ENCODE data around the gene RNF4.

The RNF4 gene

DNA sequence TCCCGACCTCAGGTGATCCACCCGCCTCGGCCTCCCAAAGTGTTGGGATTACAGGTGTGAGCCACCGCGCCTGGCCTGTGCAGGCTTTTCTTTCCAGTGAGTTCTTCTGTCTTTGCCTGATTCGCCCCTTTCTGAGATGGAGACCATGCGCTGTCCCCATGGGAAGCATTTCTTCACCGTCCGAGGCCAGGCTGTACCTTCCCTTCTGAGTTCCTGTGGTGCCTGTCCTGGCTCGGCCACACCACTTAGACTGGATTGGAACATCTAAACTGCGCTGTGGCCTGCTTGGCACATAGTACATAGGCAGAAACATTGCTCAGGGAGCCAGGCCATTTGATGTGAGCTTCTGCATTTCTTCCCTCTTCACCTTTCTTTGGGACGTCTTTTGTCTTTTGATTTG lies 91.3 kb downstream of the RNF4 start:
- no peak for DNase-seq
- Histone ChIP-seq H3K9ac (ENCODE audit: low read length) (no peak overlapping the region), H3K27ac (ENCODE audit: low read length) (no peak overlapping the region)

More for the DNA sequence above, 91.3 kb downstream of the RNF4 start:
- Histone ChIP-seq H3K9me2 (replicated peaks; ENCODE audit: insufficient read depth, low read length) (no peaks in the 10 kb centered on the region), H3K79me2 (ENCODE audit: low read length) (peaks cover 94% of the 10 kb centered on the region), H3K4me1 (ENCODE audit: low read length) (no peaks in the 10 kb centered on the region), H3K9me3 (replicated peaks; ENCODE audit: insufficient read depth, low read length) (no peaks in the 10 kb centered on the region), H3K36me3 (replicated peaks; ENCODE audit: insufficient read depth, low read length) (no peaks in the 10 kb centered on the region), H3K4me3 (ENCODE audit: low read length) (no peak overlapping the region), H4K20me1 (ENCODE audit: insufficient read depth, low read length) (no peaks in the 10 kb centered on the region; the same call in 1 of the 2 replicates), H3K27me3 (replicated peaks; ENCODE audit: insufficient read depth, low read length) (no peaks in the 10 kb centered on the region), H3F3A (ENCODE audit: insufficient read depth, low read length) (no peaks in the 10 kb centered on the region), H2AFZ (ENCODE audit: low read length) (no peak overlapping the region), H3K4me2 (ENCODE audit: low read depth, low read length) (no peak overlapping the region)
- TF ChIP-seq, protein P1, sequence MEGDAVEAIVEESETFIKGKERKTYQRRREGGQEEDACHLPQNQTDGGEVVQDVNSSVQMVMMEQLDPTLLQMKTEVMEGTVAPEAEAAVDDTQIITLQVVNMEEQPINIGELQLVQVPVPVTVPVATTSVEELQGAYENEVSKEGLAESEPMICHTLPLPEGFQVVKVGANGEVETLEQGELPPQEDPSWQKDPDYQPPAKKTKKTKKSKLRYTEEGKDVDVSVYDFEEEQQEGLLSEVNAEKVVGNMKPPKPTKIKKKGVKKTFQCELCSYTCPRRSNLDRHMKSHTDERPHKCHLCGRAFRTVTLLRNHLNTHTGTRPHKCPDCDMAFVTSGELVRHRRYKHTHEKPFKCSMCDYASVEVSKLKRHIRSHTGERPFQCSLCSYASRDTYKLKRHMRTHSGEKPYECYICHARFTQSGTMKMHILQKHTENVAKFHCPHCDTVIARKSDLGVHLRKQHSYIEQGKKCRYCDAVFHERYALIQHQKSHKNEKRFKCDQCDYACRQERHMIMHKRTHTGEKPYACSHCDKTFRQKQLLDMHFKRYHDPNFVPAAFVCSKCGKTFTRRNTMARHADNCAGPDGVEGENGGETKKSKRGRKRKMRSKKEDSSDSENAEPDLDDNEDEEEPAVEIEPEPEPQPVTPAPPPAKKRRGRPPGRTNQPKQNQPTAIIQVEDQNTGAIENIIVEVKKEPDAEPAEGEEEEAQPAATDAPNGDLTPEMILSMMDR (IDR thresholded peaks at IDR 0.05; ENCODE audit: low read length): no peak
